C4-2B (cell line): ENCODE measurements around the gene DUSP9.

Experiments
- CTCF ChIP-seq: fragments of 450-650 bp; conservative IDR thresholded peaks from 2 replicates; pipeline ENCODE4 v1.5.1; 2017; ENCODE audit warnings: mild to moderate bottlenecking
- ZFX ChIP-seq: fragments of 450-650 bp; IDR thresholded peaks from 2 replicates; pipeline ENCODE4 v1.6.1; 2017

- no peak for TF ChIP-seq CTCF
- TF ChIP-seq ZFX = no peak
Observed at GRCh38 chrX:153642655-153643430, 4.2 kb upstream of the DUSP9 start.
